Fibroblast of upper back skin (primary cell): ENCODE data around the gene GLRX5.

Experiments used
- DNase-seq: peaks from one replicate; pipeline ENCODE4 v3.0.0-alpha.2; 2013

The GLRX5 gene

GRCh38 chr14:95536036-95536593 is 1.3 kb downstream of the GLRX5 start:
- DNase-seq, result no peak

DNA sequence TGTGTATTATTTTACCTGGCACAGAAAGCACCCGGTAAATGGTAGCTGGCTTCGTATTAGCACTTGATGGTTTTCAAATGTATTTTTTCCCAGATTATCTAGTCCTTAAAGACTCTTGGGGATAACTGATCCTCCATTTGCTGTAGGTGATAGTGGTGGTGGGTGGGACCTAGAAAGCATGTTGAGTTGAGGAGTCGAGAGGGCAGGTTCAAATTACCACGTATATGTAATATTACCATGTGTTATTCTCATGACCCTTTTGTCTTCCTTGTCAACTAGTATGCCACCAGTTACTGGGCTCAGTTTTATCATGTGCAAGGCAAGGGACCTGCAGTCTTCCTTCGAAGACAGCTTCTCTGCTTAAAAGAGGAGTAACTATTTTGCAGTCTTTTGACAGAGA is 1.8 kb downstream of the GLRX5 start:
- no peak for DNase-seq

DNA sequence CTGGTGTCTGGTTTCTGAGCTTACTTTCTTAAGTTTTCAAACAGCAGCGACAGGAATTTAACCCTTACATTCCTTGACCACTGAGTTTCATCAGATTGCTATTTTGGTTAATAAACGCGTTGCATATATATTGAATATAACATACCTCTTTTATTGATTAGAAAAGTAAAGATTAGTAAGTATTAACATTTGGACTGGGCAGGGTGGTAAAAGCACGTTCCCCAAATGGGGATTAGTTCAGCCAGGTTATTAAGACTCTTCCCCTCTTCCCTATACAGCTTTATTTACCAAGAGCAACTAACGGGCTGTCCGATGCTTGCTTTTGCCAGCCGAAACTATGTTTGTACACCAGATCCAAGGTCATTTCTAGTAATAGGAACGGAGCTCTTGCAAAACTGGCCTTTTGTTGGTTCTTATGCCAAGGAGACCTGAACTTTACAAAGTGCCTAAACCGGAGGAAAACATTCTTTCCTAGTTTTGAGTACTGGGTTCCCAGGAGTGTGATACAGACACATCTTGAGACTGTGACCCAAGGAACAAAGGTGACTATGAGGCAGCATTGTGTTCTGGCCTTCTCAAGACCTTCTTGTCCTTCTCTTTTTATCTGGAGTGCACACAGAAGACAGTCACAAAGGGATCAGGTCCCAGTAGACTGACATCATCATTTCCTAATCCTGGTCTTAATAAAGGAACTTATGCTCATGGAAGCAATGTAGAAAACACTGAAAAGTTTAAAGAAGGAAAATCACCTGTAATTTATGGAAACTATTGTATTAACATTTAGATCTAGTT is 2.6 kb downstream of the GLRX5 start:
- DNase-seq, result no peak

DNA sequence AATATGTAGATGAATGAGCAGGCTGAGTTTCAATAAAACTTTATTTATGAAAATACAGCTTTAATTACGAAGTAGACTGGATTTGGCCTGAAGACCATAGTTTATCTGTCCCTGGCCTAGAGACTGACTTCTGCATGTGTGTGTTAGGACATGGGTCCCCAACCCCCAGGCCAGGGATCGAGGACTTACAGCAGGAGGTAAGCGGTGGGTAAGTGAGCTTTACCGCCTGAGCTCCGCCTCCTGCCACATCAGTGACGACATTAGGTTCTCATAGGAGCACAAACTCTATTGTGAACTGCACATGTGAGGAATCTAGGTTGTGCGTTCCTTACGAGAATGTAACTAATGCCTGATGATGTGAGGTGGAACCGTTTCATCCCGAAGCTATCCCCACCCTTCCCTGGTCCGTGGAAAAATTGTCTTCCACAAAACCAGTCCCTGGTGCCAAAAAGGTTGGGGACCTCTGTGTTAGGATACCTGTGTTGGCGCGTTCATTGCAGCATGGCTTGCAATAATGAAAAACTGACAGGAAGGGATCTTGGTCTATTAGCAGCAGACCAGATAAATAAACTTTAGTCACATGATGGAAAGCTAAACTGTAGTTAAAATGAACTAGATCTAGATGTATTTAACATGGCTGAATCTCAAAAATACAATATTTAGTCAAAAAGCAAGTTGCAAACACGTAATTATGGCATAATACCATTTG is 4.1 kb downstream of the GLRX5 start:
- no peak for DNase-seq

DNA sequence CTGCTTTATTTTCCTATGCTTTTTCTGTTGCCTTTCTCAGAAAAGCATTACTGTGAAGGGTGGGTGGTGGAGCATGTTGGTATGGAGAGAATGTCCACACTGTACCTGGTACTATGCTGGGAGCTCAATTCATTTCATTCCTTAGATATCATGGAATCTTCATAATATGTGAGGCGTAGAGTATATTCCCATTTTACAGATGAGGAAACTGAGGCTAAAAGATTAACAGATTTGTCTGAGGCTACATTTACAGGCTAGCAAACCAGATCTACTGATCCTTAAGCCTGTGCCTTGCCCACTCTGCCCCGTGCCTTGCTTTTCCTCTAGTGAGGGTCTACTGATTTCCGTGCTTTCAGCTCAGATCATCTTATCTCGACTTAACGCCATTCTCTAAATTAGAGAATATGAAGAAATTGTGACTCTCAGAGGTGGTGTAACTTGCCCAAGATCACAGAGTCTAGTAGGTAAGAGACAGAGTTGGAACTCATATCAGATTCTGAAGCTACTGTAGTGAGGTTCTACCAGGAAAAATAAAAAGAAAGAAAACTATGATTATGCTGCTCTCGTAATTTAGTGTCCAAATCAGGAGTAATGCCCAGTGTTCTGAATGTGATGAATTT is 5.5 kb downstream of the GLRX5 start:
- no peak for DNase-seq

DNA sequence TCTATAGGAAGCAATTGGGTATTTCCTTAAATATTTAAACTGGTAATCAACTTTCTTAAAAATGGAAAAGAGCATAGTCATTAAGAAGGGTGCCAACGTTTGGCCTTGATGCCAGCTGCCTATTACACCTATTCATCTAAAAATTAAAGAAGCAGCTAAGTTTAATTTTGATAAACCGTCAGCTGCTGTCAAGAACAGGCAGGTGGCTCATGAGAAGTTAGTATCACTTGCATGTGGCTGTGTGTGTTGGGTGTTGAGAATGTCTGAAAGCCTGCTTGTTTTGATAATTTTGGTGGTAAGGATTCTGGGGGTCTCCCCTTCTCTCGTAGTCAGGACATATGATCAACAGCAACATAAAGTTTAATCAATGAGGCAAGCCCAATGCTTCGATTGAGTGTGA is 6.5 kb downstream of the GLRX5 start:
- no peak for DNase-seq

DNA sequence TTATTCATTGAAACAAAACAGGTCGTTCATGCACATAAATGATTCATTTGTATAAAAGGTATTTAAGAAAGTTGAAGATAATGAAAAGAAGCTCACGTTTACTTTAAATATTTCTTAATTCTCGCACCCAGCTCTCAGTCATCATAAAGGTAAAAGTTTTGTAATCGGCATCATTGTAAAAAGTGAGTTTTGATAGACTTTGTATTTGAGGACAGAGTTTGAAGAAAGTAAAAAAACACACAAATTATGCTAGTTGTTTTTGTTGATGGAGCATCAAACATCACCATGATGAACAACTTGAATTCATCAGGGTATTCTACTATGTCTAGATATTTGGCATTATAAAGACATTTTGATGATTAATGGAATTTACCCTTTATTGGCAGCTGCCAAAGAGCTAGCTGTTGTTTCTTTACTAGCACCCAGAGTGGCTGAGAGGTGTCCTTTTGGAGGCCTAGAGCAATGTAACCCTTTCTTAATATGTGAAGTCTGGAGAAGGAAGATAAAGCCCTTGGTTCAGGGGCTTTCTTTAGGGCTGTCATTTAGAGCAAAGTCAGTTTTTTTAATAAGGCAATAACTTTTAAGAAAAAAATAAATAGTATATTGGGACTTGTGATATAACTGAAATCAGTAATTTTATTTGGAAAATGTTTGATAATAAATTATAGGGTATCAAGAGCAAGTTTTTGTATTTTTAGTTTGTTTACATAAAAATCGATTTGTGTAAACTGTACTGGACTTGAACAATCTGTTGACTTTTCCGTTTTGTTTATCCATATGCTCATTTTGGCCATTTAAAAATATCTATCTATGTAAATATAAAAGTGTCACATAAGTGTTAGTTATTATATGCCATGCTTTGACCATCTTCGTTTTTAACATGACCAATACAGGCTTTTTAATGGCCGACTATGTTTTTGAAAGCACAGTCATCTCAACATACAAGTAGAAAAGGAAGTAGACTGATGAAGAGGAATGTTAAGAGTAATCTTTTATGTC is 7.4 kb downstream of the GLRX5 start:
- DNase-seq, result no peak

DNA sequence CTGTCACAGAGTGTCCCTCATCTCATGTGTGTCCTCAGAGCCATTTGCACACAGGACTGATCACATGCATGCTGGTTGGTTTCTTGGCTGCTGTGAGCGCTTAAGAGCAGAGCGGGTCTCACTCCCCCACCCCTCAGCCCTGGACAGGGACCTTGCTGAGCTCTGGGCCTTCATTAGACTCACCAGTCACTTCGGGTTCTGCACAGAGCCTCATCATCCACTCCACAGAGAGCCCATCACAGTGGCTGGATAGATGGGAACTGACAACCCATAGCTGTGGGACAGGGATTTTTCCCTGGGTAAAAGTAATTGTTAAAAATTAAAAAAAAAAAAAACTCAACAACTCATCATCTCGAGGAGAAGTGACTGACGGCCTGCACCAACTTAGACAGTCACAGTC is 8.2 kb downstream of the GLRX5 start:
- no peak for DNase-seq

DNA sequence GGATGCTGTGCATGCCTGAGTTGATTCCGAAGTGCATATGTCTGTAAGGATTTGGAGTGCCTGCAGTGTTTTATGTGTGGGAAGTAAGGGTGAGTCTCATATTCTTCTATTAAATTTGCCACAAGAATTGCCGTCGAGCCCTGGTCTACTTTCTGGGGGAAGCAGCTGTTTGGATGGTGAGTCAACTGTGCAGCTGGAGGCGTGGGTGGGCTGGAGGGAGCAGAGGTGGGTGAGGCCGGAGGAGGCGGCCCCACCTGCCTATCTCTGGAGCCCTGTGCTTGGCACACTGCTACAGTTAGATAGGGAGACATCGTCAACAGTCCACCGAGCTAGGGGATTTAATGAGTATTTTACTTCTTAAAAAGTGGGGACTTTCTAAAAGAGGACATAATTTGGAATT is 9.7 kb downstream of the GLRX5 start:
- no peak for DNase-seq

DNA sequence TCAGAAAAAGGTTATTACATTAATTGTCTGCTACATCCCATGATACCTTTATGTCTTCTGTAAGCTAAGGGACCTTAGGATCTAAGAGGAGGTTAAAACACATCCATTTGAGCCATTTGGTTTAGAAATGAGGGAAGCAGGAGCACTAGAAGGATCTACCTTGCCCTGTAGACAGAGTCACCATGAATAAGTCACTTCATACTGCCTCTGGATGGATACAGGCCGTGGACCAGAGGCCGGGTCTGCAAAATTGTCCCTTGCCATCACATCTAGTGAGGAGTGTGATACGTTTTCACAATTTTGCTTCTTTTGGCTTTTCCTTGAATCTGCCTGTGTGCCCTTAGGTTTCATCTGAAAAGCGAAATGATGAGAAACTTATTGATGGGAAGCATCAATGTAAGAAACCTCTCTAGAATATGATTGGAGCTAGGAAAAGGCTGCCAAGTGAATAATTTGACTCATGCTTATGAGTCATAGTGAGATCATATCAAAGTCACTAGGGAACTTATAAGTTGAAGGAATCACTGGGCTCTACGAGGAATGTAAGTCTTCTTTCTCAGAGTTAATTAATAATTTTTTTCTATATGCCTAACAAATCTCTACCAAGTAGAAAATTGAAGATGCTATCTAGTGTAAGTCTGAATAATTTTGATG is 10.8 kb downstream of the GLRX5 start:
- DNase-seq, result peak; percentile 76

- DNase-seq, result no peak
These were observed 12.4 kb downstream of the GLRX5 start for GRCh38 chr14:95547272-95547625.

DNA sequence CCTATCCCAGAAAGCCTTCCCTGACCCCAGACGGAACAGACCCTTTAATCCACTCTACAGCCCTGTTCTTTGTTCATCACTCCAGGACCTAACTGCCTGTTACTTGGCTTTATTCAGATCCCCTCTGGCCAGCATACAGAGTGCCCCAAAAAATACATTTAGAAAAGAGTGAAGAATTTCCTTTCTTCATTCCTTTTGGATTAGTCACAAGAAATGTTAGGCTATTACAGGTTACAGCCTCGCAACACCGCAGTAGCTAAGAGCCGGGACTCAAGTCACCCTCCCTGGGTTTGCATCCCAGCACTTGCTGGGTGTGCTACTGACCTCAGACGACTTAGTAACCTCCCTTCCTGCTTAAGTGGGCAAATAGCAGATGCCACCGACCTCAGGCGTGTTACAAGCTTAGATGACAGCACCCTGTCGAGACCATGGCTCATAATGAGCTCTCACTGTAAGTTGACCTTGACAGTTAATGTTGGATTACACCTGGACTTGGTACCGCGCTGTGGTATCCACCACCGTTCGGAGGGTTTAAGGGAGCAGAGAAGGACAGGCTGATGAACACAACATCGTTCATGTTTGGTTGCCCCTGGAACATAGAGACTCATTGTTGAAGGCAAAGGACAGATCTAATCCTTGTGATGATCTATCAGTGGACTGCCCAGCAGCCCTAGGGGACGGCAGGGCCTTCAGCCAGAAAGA is 12.9 kb downstream of the GLRX5 start:
- peak; percentile 52 for DNase-seq

DNA sequence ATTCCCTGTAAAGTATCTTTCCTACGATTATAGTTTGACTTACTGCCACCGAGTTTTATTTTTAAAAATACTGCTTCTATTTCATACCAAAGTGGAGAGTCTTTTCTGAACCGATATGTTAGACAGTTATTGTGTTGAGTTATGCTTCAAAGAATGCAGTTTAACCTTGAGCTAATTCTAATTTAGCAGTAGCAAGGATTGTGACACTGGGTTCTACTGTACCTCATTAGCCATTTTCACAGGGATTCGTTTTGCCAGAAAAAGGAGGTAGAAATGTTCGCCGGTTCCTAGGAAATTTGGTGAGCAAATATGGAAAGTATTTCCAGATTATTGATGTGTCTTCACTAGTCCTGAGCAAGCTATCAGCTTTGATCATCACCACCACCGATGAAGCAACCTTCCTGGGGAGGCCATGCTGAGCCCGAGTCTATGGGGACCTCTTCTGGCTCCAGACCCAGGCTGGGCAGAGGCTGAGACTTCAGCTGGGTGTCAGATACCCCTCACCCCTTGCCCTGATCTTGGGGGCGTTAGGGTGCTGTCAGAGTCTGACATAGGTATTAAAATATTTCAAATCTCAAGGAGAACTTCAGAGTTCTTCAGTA is 13.6 kb downstream of the GLRX5 start:
- DNase-seq, result no peak

DNA sequence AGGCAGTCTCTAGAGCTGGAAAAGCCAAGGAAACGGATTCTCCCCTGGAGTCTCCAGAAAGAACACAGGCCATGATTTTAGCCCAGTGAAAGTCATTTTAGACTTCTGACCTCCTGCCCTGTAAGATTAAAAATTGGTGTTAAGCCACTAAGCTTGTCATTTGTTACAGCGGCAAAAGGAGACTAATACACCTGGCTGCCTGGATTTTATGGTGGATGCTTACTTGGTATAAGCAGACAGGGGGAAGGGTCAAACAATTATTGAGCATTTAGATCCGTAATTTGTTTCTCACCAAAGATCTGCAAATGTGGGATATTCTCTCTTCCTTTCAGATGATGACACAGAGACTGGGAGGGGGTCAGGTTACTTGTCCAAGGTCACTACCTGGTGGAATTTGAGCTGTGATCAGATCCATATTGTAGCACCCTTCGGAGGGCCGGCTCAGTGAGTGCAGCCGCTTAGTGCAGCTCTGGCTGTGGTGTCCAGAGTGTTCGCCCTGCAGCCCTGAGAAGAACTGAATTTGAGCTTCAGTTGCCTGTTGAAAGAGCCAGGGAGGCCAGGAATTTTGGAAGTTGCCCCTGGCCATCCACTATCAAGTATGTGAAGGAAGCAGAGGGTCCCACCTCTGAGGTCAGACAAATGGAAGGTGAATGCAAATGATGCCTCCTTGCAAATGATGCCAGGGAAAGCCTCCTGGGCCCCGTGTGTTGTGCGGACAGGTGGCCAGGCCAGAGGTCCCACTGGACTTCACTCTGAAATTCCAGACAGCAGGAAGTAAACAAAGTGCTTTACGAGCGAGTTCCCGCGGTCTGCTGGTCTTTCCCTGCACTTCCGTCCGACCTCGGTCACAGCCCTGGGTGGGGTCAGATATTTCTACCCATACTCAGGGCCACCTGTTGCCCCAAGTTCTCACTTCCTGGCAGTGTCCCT is 15.1 kb downstream of the GLRX5 start:
- DNase-seq, result no peak

DNA sequence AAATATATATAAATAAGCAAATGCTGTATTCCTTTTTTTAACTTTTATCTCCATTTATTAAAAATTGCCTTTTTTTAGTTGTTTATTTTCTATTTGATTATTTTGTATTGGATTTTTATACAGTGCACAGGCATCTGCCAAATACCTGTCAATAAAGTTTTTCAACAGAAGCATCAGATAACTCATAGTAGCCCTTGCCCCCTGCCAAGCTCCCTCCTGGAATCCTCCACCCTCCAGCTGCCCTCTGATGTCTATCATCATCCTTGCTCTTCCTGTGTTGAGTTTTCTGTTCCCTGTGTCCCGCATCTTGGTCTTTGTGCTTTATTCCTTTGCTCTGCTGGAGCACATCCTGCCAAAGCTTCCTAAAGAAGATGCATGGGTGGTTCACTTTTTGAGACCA is 16.6 kb downstream of the GLRX5 start:
- no peak for DNase-seq

DNA sequence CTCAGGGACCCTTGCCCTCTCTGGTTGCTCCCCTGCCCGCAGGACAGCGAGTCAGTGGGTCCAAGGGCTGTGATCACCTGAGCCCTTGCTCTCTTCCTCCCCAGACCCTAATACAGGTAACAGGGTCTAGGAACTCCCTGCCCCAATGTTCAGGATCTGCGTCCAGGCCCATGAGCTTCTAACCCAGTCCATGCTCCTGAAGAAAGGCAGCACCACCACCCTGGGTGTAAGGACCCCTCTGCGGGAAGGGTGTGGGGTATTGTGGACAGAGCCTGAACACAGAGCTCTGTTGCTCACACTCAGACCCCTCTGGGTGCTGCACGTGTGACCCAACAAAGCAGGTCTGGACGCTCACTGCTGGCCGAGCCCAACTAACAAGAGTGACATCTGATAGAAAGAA is 18.3 kb downstream of the GLRX5 start:
- DNase-seq, result no peak

DNA sequence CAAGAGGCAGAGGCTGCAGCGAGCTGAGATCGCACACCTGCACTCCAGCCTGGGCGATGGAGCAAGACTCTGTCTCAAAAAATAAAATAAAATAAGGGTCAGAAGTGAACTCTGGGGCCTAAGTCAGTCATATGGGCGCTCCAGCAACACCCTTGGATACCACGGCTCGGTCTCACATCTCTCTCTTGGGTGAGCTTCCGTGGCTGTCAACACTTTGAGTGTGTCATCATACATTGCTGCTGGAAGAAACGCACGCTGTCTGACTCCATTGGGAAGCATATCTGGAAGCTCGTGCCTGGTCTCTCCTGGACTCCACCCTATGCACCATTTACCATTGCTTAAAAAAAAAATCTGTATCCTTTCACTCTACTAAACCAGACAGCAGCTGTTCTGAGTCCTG is 20.2 kb downstream of the GLRX5 start:
- no peak for DNase-seq

GRCh38 chr14:95557291-95557690 is 22.4 kb downstream of the GLRX5 start:
- no peak for DNase-seq

DNA sequence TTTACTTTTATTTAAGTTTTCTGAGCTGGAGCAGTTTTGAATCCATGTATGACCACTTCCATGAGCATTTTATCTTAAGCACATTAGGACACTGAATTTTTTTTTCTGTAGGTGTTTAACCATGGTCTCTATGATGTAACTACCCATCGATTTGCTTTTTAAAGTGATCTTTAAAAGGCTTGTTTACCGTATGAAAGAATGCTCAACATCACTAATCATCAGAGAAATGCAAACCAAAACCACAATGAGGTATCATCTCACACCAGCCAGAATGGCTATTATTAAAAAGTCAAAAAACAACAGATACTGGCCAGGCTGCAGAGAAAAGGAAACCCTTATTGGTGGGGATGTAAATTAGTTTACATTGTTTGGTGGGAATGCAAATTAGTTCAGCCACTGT is 23.0 kb downstream of the GLRX5 start:
- no peak for DNase-seq

DNA sequence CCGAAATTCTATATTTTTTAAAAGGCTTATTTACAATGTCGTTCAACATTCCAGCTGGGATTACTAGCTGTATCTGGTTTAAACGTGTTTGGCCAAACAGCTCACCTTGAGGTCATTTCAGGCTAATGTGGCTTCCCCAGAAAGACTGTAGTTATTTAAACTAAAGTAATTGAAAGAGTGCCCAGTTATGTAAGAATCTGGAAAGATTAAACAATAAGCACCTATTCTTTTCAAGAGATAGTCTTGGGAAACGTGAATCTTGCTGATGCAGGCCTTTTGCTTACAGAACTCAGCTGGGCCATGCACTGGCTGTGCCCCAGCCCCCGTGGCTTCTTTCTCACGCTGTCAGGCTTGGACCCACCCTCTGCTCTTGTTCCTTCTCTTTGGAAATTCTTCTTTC is 24.4 kb downstream of the GLRX5 start:
- no peak for DNase-seq
